GM12873 (cell line): ENCODE results near the gene VSIR.
A peak's percentile ranks its signal among the peaks of the same experiment; 100 is the strongest.

Source experiments
- CTCF ChIP-seq: IDR thresholded peaks from 2 replicates; pipeline ENCODE4 v1.5.1; 2012; ENCODE audit warnings: low read depth, mild to moderate bottlenecking, moderate library complexity, low read length, control low read depth; ENCODE audit not compliant: insufficient read depth; ENCODE audit errors: missing control alignments

The VSIR gene

GRCh38 chr10:71817831-71818655 lies 44.7 kb upstream of the VSIR start:
- TF ChIP-seq CTCF = no peak

GRCh38 chr10:71816936-71817618 lies 43.8 kb upstream of the VSIR start:
- no peak for TF ChIP-seq CTCF

- no peak for TF ChIP-seq CTCF
These were observed 43.1 kb upstream of the VSIR start for GRCh38 chr10:71816421-71816851.

GRCh38 chr10:71815515-71816130 lies 42.3 kb upstream of the VSIR start:
- TF ChIP-seq CTCF = no peak

GRCh38 chr10:71814922-71815411 lies 41.6 kb upstream of the VSIR start:
- TF ChIP-seq CTCF = peak; percentile 19

- TF ChIP-seq CTCF = no peak
These were observed 39.7 kb upstream of the VSIR start for GRCh38 chr10:71812913-71813590.
